Adrenal gland (tissue), 12 donors: ENCODE measurements around the gene FMNL2. TPM values are rescaled to one million over a fixed set of nuclear protein-coding genes. Genes with fewer than 3 reads are reported as not detected.

Experiments
- DNase-seq, 7 donors: peaks; one replicate each; pipeline ENCODE4 v3.0.0-alpha.2; 2019 to 2020
- H3K27ac ChIP-seq, 5 donors: fragments of 200-600 bp; sonication (generic) in 4 of 5; 1 replicate in 3 of 5; 2 replicates in 2 of 5; pipeline versions ENCODE4 v1.5.1 to v1.8.0; 2016 to 2020; ENCODE audit warnings: mild to moderate bottlenecking in 1 of 5
- H3K27me3 ChIP-seq: fragments of 200-600 bp; 2 replicates; pipeline ENCODE4 v1.8.0; 2021
- H3K36me3 ChIP-seq, 2 donors: fragments of 200-600 bp; replicated peaks in 1 of 2; 1 replicate in 1 of 2; 2 replicates in 1 of 2; pipeline versions ENCODE4 v1.5.1 to v1.8.0; 2018 to 2022
- H3K4me1 ChIP-seq, 2 donors: fragments of 200-600 bp; replicated peaks in 1 of 2; 1 replicate in 1 of 2; 2 replicates in 1 of 2; pipeline versions ENCODE4 v1.5.1 to v1.8.0; 2018 to 2021
- H3K4me3 ChIP-seq, 4 donors: fragments of 200-600 bp; sonication (generic) in 3 of 4; one replicate each; pipeline ENCODE4 v1.5.1; 2016 to 2018
- H3K9me3 ChIP-seq, 3 donors: fragments of 200-600 bp; sonication (generic) in 1 of 3; replicated peaks in 1 of 3; 1 replicate in 2 of 3; 2 replicates in 1 of 3; pipeline versions ENCODE4 v1.5.1 to v1.8.0; 2016 to 2021
- CTCF ChIP-seq, 6 experiments: fragments of 450-650 bp in 4 of 6; fragments of 200-600 bp in 2 of 6; sonication (generic) in 1 of 6; IDR thresholded peaks; 1 replicate in 5 of 6; 2 replicates in 1 of 6; pipeline versions ENCODE4 v1.5.1 to v1.8.0; 2016 to 2021; ENCODE audit warnings: antibody characterized with exemption in 6 of 6, mild to moderate bottlenecking in 2 of 6, moderate library complexity in 1 of 6
- POLR2A ChIP-seq, 2 donors: fragments of 450-650 bp; IDR thresholded peaks; one replicate each; pipeline ENCODE4 v1.6.1; 2017; ENCODE audit warnings: antibody characterized with exemption in 2 of 2, mild to moderate bottlenecking in 2 of 2, moderate library complexity in 1 of 2
- WGBS, 4 donors: extraction: QIAGEN DNeasy Blood & Tissue Kit in 2 of 4; methylation state at CpG; one replicate each; pipeline versions ENCODE4 v1.1.5 to v1.1.7; 2013 to 2017; 5-methylcytosine and 5-hydroxymethylcytosine counted together
- intact Hi-C, 2 donors: fragments of 100-400 bp; cut with DNase I; formaldehyde crosslinking; loops; one replicate each; pipeline versions ENCODE4 v1.14.1 to v1.15.0; 2022 to 2023
- polyA plus RNA-seq, 3 donors: library from polyadenylated mRNA; stranded (reverse); fragments of 200-250 nt in 2 of 3; fragments of 350-450 nt in 1 of 3; fragmentation: Illumina TruSeq in 1 of 3; extraction: RNeasy Lipid Tissue Mini Kit (QIAGEN cat#74804) in 1 of 3; gene quantifications; one replicate each; pipeline ENCODE4 v1.2.3, GENCODE V29; 2013 to 2014
- total RNA-seq, 9 donors: library from RNA; depleted of rRNA in 4 of 9; stranded (reverse); fragments of >200 nt in 4 of 9; fragments of 120-200 nt in 1 of 9; fragmentation: NEBNext Ultra II Directional in 1 of 9; extraction: Animal tissue kit (Norgen Biotek cat#: 25700) in 1 of 9; gene quantifications; one replicate each; pipeline versions ENCODE4 v1.1.0 to v1.2.4, GENCODE V29; 2013 to 2023
- donor health status: healthy with polysubstance abuse.
- donor health status: Bipolar disorder and iron deficiency.
- donor health status: DM: yes; HTN: yes; CAD: no.
- donor health status: DM: no; HTN: no; CAD: no.
- donor health status: DM: no; HTN: no; CAD: no.
- donor health status: DM: yes; HTN: yes; CAD: no.

Gene FMNL2
- total and polyA plus RNA-seq, 12 donors, result 23.5 to 54.2 (median 36.7) TPM

- Histone ChIP-seq H3K4me1 (peaks cover 24 to 36% of the 10 kb centered on the region in 2 donors), H3K27ac (no peak overlapping the region), H3K36me3 (no peaks in the 10 kb centered on the region), H3K9me3 (no peaks in the 10 kb centered on the region), H3K4me3 (no peak overlapping the region), H3K27me3 (no peaks in the 10 kb centered on the region)
- intact Hi-C loops, result no loop called here
- DNase-seq, result peak; percentile 48 to 75 (median 67)
- no peak for TF ChIP-seq POLR2A (IDR thresholded peaks at IDR 0.05)
- TF ChIP-seq CTCF (IDR thresholded peaks at IDR 0.05), result no peak
- 28 to 44% (median 39%) methylated on average over 4 of the region's 4 CpGs for WGBS, 4 donors
Measured at GRCh38 chr2:152573168-152573567, 238.2 kb downstream of the FMNL2 start.

GRCh38 chr2:152577579-152577978, 242.6 kb downstream of the FMNL2 start:
- H3K36me3 ChIP-seq, result no peaks in the 10 kb centered on the region
- TF ChIP-seq POLR2A (IDR thresholded peaks at IDR 0.05) (no peak), CTCF (IDR thresholded peaks at IDR 0.05) (no peak)
- 31 to 42% (median 32%) methylated on average over 1 of the region's 1 CpG for WGBS, 4 donors
- intact Hi-C loops, result no loop called here
- peak overlapping the region in 1 of 5 donors; percentile 11 for H3K27ac ChIP-seq
- no peak for DNase-seq
- H3K9me3 ChIP-seq, result no peaks in the 10 kb centered on the region
- no peak overlapping the region for H3K4me3 ChIP-seq
- no peaks in the 10 kb centered on the region for H3K27me3 ChIP-seq
- H3K4me1 ChIP-seq, result peaks cover 28 to 35% of the 10 kb centered on the region in 2 donors

- 72 to 89% (median 84%) methylated on average over 4 of the region's 4 CpGs for WGBS, 4 donors
- Histone ChIP-seq H3K36me3 (no peaks in the 10 kb centered on the region), H3K27ac (no peak overlapping the region), H3K9me3 (no peaks in the 10 kb centered on the region), H3K4me3 (no peak overlapping the region), H3K4me1 (peaks cover 28% of the 10 kb centered on the region in 2 donors), H3K27me3 (no peaks in the 10 kb centered on the region)
- DNase-seq, result no peak
- intact Hi-C loops, result no loop called here
- TF ChIP-seq POLR2A (IDR thresholded peaks at IDR 0.05), result no peak
- no peak for TF ChIP-seq CTCF (IDR thresholded peaks at IDR 0.05)
Measured at GRCh38 chr2:152578573-152578972, 243.6 kb downstream of the FMNL2 start.

- TF ChIP-seq POLR2A (IDR thresholded peaks at IDR 0.05) (no peak), CTCF (IDR thresholded peaks at IDR 0.05) (no peak)
- H3K4me1 ChIP-seq, result peaks cover 32 to 40% of the 10 kb centered on the region in 2 donors
- peak overlapping the region in 4 of 5 donors; percentile 6 to 45 (median 16) for H3K27ac ChIP-seq
- intact Hi-C loops, result no loop called here
- DNase-seq, result peak in 4 of 7 donors; percentile 30 to 52 (median 36)
- H3K9me3 ChIP-seq, result no peaks in the 10 kb centered on the region
- no peaks in the 10 kb centered on the region for H3K27me3 ChIP-seq
- 23 to 40% (median 27%) methylated on average over 3 of the region's 3 CpGs for WGBS, 4 donors
- H3K36me3 ChIP-seq, result no peaks in the 10 kb centered on the region
- no peak overlapping the region for H3K4me3 ChIP-seq
Measured at GRCh38 chr2:152580714-152581113, 245.7 kb downstream of the FMNL2 start.
